SH-SY5Y (cell line): ENCODE results near the gene FNDC11.

ENCODE experiments used
- GATA2 ChIP-seq: IDR thresholded peaks from 2 replicates; pipeline ENCODE4 v1.6.1; 2011; ENCODE audit warnings: mild to moderate bottlenecking, low read depth, low read length
- GATA3 ChIP-seq: IDR thresholded peaks from 2 replicates; pipeline ENCODE4 v1.6.1; 2011; ENCODE audit warnings: low read depth, mild to moderate bottlenecking, low read length, moderate library complexity

GRCh38 chr20:63562461-63563224 is 8.7 kb downstream of the FNDC11 start:
- TF ChIP-seq GATA3 (no peak), GATA2 (no peak)
